ENCODE measurements around the gene GPC5. TPM values are rescaled to one million over a fixed set of nuclear protein-coding genes. Genes with fewer than 3 reads are reported as not detected.

Gene GPC5
- total and polyA plus RNA-seq, 2 of the 8 experiments (the other 6 are each of a cell fraction or from before 2014, with no cell fraction given): 0.20 to 0.39 TPM

DNA sequence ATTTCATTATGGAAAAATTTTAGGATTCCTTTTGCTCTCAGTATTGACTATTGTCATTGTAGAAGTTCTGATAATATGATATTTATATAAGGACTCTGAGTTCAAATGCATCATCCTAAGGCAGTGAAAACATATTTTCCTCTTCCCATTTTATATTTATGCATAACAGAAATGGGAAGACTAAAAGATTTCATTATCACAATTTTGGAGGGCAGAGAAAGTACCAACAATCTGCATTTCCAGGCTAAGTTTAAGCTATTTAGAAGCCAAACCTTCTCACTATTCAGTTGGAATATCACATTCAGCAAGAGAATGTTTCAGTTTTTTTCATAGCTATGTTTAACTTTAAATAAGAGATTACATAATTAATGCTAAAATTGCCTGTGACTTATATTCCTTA, 1269.7 kb downstream of the GPC5 start:
- no peak overlapping the region for H2BK120ac ChIP-seq (replicated peaks; ENCODE audit: low read depth, low read length)
- no peak overlapping the region for H3K18ac ChIP-seq (ENCODE audit: extremely low read depth, low read length)
- H4K20me1 ChIP-seq (replicated peaks in 1 of 2; ENCODE audit: control insufficient read depth in 1 of 2, insufficient read depth in 2 of 2, low read length in 2 of 2): no peaks in the 10 kb centered on the region
- no peak overlapping the region for H3K27ac ChIP-seq (ENCODE audit: low read depth, low read length)
- no peak overlapping the region for H3K9ac ChIP-seq (replicated peaks in 1 of 4; ENCODE audit: extremely low read depth in 1 of 4, low read depth in 3 of 4, low read length in 3 of 4)
- 0 out of 4 replicates have a peak, but pooled peaks cover 0 to 2% of the 10 kb centered on the region in 2 experiments for H3K9me3 ChIP-seq (ENCODE audit: insufficient read depth in 2 of 2, low read depth in 1 of 2, low read length in 1 of 2)
- ChIA-PET CTCF (ENCODE audit: partially characterized antibody) (no interaction called here), POLR2A (ENCODE audit: partially characterized antibody) (no interaction called here)
- H3K79me2 ChIP-seq (ENCODE audit: control insufficient read depth in 1 of 2, insufficient read depth in 2 of 2, low read length in 2 of 2): no peaks in the 10 kb centered on the region
- no peaks in the 10 kb centered on the region for H3K4me1 ChIP-seq (replicated peaks in 1 of 4; ENCODE audit: control insufficient read depth in 3 of 4, insufficient read depth in 4 of 4, low read length in 3 of 4)
- no peak overlapping the region for H4K8ac ChIP-seq (ENCODE audit: extremely low read depth, insufficient read depth, low read length)
- H2BK20ac ChIP-seq (ENCODE audit: low read length): no peak overlapping the region
- no peak overlapping the region for H3K56ac ChIP-seq (replicated peaks; ENCODE audit: insufficient read length, low read depth, low read length)
- H3K4me2 ChIP-seq (ENCODE audit: insufficient read depth in 1 of 2, low read depth in 2 of 2, low read length in 2 of 2): no peak overlapping the region
- no peak overlapping the region for H3K4me3 ChIP-seq (ENCODE audit: extremely low read depth in 1 of 4, insufficient read depth in 2 of 4, low read depth in 3 of 4, low read length in 4 of 4)
- no peak overlapping the region for H4K91ac ChIP-seq (replicated peaks; ENCODE audit: insufficient read length, low read length)
- DNase-seq (ENCODE audit: low read depth in 1 of 2, low spot score in 2 of 2): no peak
- no peak overlapping the region for H4K5ac ChIP-seq (ENCODE audit: insufficient read length, low read depth, low read length)
- no peak overlapping the region for H2BK12ac ChIP-seq (ENCODE audit: low read depth, low read length)
- no peak overlapping the region for H3K14ac ChIP-seq (ENCODE audit: insufficient read length)
- H2BK15ac ChIP-seq (ENCODE audit: low read length): no peak overlapping the region
- no peak overlapping the region for H2AFZ ChIP-seq (ENCODE audit: low read length)
- no peak overlapping the region for H3K23ac ChIP-seq (ENCODE audit: insufficient read length)
- no peaks in the 10 kb centered on the region for H3K79me1 ChIP-seq (ENCODE audit: low read depth, low read length)
- no peak overlapping the region for H2BK5ac ChIP-seq (ENCODE audit: low read depth, low read length)
- no peak for FAIRE-seq
- H3K27me3 ChIP-seq (replicated peaks in 1 of 4; ENCODE audit: control insufficient read depth in 3 of 4, extremely low read depth in 1 of 4, insufficient read depth in 3 of 4, low read length in 3 of 4): no peaks in the 10 kb centered on the region
- no peak overlapping the region for H3K4ac ChIP-seq (replicated peaks; ENCODE audit: insufficient read length, low read depth, low read length)
- no peaks in the 10 kb centered on the region for H3K36me3 ChIP-seq (ENCODE audit: control insufficient read depth in 2 of 4, insufficient read depth in 4 of 4, low read length in 3 of 4)
- H2AK5ac ChIP-seq (ENCODE audit: low read depth, low read length): no peak overlapping the region
- no peaks in the 10 kb centered on the region for H3K23me2 ChIP-seq (ENCODE audit: low read depth, low read length)
- no peak for TF ChIP-seq EGR1 (IDR thresholded peaks at IDR 0.05; ENCODE audit: borderline replicate concordance, low read depth, low read length)
- TF ChIP-seq CBX5 (IDR thresholded peaks at IDR 0.05; ENCODE audit: low read depth, low read length): no peak
- TF ChIP-seq TBP (IDR thresholded peaks at IDR 0.05; ENCODE audit: low read depth, low read length): no peak
- no peak for TF ChIP-seq YY1 (IDR thresholded peaks at IDR 0.05; ENCODE audit: low read depth, low read length)
- no peak for TF ChIP-seq BACH1 (IDR thresholded peaks at IDR 0.05; ENCODE audit: low read length)
- no peak for TF ChIP-seq SP4 (IDR thresholded peaks at IDR 0.05; ENCODE audit: low read length)
- TF ChIP-seq NANOG (IDR thresholded peaks at IDR 0.05; ENCODE audit: insufficient read depth, low read depth, low read length, poor library complexity, severe bottlenecking): no peak
- TF ChIP-seq PHF8 (conservative IDR thresholded peaks at IDR 0.05; ENCODE audit: low read depth, low read length): no peak
- TF ChIP-seq POLR2AphosphoS5 (IDR thresholded peaks at IDR 0.05; ENCODE audit: low read depth, low read length): no peak
- TF ChIP-seq JUN (IDR thresholded peaks at IDR 0.05; ENCODE audit: low read depth, low read length): no peak
- no peak for TF ChIP-seq FOSL1 (IDR thresholded peaks at IDR 0.05; ENCODE audit: insufficient read depth, low read depth, low read length)
- no peak for TF ChIP-seq SUZ12 (IDR thresholded peaks at IDR 0.05; ENCODE audit: low read length)
- TF ChIP-seq CREB1 (IDR thresholded peaks at IDR 0.05): no peak

All from H1 (cell line).